GM18907 (cell line): Measurements from ENCODE around the gene ZNF727.
"Not testable (repeated sequence)": the region's sequence is repeated elsewhere in the genome, so short reads cannot be mapped to it uniquely, and the experiment has no call there.

Experiments used
- ATAC-seq: cut with Tn5 transposase; IDR thresholded peaks from one replicate; pipeline ENCODE4 v1.9.1; 2021; ENCODE audit warnings: mild to moderate bottlenecking, moderate library complexity; ENCODE audit not compliant: unreplicated experiment

The ZNF727 gene

DNA sequence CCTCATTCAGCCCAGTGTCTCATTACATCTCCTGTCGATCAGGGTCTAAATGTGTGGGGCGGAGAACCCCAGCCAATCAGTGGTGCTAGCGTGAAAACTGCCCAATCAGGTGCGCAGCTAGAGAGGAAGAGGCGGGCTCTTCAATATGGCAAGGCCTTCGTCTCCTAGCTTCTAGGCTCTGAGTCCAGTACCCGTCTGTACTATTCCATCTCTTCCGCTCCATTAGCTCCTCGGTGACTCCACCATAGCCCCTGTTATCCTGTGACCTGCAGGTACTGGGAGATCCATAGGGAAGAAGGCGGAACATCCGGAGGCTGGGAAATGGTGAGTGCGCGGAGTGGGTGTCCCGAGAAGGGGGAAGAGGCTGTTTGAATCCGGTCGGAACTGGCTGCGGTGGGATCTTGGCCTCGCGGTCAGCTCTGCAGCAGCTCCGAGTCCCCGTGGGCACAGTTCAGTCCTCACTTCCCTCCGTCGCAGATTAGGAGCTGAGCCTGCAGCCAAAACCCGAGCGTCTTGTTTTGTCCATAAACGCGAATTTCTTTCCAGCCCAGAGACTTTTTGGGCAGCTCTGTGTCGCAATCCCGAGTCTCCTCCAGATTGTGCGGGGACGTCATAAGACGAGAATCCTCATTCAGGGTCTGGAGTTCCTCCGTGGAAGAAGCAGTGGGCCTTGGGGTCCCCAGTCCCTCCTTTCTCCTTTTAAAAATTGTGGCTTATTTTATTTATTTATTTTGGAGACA, at the start of gene ZNF727:
TSS of gene ZNF727 (plus strand) at position 134 of the 740 bp plus-strand sequence. CDS start at position 322, 188 bp downstream.
- no peak for ATAC-seq

GRCh38 chr7:63998549-63998948, 46.7 kb upstream of the ZNF727 start, which contains the start of gene ZNF722:
Gene ZNF722, plus strand, starts transcription at chr7:63998849. Its CDS starts 113 bp downstream, at chr7:63998962.
- no peak for ATAC-seq

GRCh38 chr7:64015496-64015895, 29.7 kb upstream of the ZNF727 start:
- ATAC-seq: not testable (repeated sequence)

DNA sequence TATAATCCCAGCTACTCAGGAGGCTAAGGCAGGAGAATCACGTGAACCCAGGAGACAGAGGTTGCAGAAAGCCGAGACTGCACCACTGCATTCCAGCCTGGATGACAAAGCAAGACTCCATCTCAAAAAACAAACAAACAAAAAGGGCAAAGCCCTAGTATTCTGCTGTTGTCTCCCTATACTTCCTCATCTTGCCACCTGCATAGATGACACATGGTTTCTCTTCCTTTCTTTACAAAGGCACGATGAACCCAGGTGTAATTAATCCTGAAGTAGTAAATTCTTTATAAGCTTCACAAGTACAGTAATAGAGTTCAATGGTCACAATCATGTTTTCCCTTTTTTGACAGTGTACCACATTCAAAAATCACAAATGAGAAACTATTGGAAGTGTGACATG, 9.8 kb upstream of the ZNF727 start:
- no peak for ATAC-seq

DNA sequence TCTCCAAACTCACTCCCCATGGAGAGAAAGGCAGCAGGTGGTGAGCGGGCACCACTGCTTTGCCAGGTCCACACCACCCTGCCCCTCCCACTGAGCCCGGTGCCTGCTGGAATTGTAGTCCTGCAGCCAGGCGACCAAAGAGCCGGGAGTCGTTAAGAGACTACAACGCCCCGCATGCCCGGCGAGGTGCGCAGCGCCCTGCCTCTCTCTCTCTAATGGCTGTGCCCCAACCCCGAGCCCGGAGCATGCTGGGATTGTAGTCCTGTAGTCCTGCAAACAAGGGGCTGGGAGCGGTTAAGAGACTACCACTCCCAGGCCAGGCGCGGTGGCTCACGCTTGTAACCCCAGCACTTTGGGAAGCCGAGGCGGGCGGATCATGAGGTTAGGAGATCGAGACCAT, 8.1 kb upstream of the ZNF727 start:
- no peak for ATAC-seq

DNA sequence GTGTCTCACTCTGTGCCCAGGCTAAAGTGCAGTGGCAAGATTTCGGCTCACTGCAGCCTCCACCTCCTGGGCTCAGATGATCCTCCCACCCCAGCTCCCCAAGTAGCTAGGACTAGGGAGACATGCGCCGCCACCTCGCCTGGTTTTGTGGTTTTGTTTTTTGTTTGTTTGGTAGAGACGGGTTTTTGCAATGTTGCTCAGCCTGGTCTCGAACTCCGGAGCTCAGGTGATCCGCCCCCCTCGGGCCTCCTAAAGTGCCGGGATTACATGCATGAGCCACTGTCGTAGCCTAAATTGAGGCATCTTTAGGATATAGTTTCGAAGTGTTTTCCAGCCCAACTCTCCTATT, 781 bp downstream of the ZNF727 start:
- ATAC-seq: no peak

GRCh38 chr7:64077837-64078698, 32.8 kb downstream of the ZNF727 start:
- ATAC-seq: not testable (repeated sequence)

- ATAC-seq: no peak
Observed at GRCh38 chr7:64078699-64078994, 33.4 kb downstream of the ZNF727 start.

DNA sequence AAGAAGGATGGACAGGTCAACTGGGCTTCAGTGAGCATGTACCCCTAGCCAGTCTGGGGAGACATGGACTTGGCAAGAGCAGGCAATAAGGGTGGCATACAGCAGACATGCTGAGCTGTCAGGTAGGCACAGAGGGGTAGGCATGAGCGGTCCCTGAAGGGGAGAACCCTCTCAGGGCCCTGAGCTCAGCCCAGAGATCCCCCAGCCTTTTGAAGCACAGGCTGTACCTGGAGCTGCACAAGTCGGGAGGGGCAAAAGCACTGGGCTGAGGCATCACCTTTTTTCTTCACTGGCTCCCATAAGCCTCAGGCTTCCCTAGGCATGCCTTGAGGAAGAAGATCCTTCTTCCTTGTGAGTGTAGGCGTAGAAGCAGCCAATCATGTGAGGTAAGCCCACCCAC, 42.3 kb downstream of the ZNF727 start:
- no peak for ATAC-seq

- not testable (repeated sequence) for ATAC-seq
Observed at GRCh38 chr7:64088863-64089262, 43.6 kb downstream of the ZNF727 start.
